ENCODE measurements around the gene GCLC. TPM values are rescaled to one million over a fixed set of nuclear protein-coding genes. Genes with fewer than 3 reads are reported as not detected.

GCLC gene
- total and polyA plus RNA-seq, 3 donors from 2014 or later = 20.1 to 44.4 (median 37.6) TPM

GRCh38 chr6:53530346-53530745 lies 14.6 kb downstream of the GCLC start:
- Histone ChIP-seq H3K4me3 (no peak overlapping the region), H3K36me3 (ENCODE audit: low read depth, missing control alignments) (no peaks in the 10 kb centered on the region), H3K27ac (no peak overlapping the region), H3K27me3 (no peaks in the 10 kb centered on the region), H3K4me1 (peaks cover 12% of the 10 kb centered on the region), H3K9me3 (no peaks in the 10 kb centered on the region)
- DNase-seq = no peak
- TF ChIP-seq, protein P1, sequence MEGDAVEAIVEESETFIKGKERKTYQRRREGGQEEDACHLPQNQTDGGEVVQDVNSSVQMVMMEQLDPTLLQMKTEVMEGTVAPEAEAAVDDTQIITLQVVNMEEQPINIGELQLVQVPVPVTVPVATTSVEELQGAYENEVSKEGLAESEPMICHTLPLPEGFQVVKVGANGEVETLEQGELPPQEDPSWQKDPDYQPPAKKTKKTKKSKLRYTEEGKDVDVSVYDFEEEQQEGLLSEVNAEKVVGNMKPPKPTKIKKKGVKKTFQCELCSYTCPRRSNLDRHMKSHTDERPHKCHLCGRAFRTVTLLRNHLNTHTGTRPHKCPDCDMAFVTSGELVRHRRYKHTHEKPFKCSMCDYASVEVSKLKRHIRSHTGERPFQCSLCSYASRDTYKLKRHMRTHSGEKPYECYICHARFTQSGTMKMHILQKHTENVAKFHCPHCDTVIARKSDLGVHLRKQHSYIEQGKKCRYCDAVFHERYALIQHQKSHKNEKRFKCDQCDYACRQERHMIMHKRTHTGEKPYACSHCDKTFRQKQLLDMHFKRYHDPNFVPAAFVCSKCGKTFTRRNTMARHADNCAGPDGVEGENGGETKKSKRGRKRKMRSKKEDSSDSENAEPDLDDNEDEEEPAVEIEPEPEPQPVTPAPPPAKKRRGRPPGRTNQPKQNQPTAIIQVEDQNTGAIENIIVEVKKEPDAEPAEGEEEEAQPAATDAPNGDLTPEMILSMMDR (IDR thresholded peaks at IDR 0.05) = no peak
- no peak for TF ChIP-seq POLR2A (IDR thresholded peaks at IDR 0.05)
- WGBS, 2 donors = 45 to 70% methylated on average over 5 of the region's 5 CpGs
- intact Hi-C loops (cut with DNase I; ENCODE audit: low total_unique reads) = no loop called here

- H3K27ac ChIP-seq = no peak overlapping the region
These were observed 15.4 kb downstream of the GCLC start for GRCh38 chr6:53529324-53530036.

GRCh38 chr6:53528107-53528506 lies 16.8 kb downstream of the GCLC start:
- Histone ChIP-seq H3K36me3 (ENCODE audit: low read depth, missing control alignments) (no peaks in the 10 kb centered on the region), H3K27ac (no peak overlapping the region), H3K27me3 (no peaks in the 10 kb centered on the region), H3K9me3 (no peaks in the 10 kb centered on the region), H3K4me1 (peaks cover 12% of the 10 kb centered on the region), H3K4me3 (no peak overlapping the region)
- intact Hi-C loops (cut with DNase I; ENCODE audit: low total_unique reads) = no loop called here
- no peak for DNase-seq
- TF ChIP-seq POLR2A (IDR thresholded peaks at IDR 0.05) = no peak
- TF ChIP-seq, protein P1 (IDR thresholded peaks at IDR 0.05) = no peak

More at GRCh38 chr6:53529324-53530036, 15.4 kb downstream of the GCLC start:
- Histone ChIP-seq H3K4me3 (no peak overlapping the region), H3K27me3 (no peaks in the 10 kb centered on the region), H3K4me1 (peaks cover 12% of the 10 kb centered on the region), H3K9me3 (no peaks in the 10 kb centered on the region), H3K36me3 (ENCODE audit: low read depth, missing control alignments) (no peaks in the 10 kb centered on the region)
- no peak for DNase-seq
- 76 to 81% methylated on average over 5 of the region's 5 CpGs for WGBS, 2 donors
- TF ChIP-seq, protein P1 (IDR thresholded peaks at IDR 0.05) = no peak
- TF ChIP-seq POLR2A (IDR thresholded peaks at IDR 0.05) = no peak
- intact Hi-C loops (cut with DNase I; ENCODE audit: low total_unique reads) = no loop called here

GRCh38 chr6:53527249-53527765 lies 17.6 kb downstream of the GCLC start:
- intact Hi-C loops (cut with DNase I; ENCODE audit: low total_unique reads) = no loop called here
- 81 to 91% methylated on average over 4 of the region's 4 CpGs for WGBS, 2 donors
- Histone ChIP-seq H3K27ac (no peak overlapping the region), H3K27me3 (no peaks in the 10 kb centered on the region), H3K36me3 (ENCODE audit: low read depth, missing control alignments) (no peaks in the 10 kb centered on the region), H3K4me3 (no peak overlapping the region), H3K4me1 (peaks cover 12% of the 10 kb centered on the region), H3K9me3 (no peaks in the 10 kb centered on the region)
- no peak for TF ChIP-seq POLR2A (IDR thresholded peaks at IDR 0.05)
- TF ChIP-seq, protein P1 (IDR thresholded peaks at IDR 0.05) = no peak
- no peak for DNase-seq

DNA sequence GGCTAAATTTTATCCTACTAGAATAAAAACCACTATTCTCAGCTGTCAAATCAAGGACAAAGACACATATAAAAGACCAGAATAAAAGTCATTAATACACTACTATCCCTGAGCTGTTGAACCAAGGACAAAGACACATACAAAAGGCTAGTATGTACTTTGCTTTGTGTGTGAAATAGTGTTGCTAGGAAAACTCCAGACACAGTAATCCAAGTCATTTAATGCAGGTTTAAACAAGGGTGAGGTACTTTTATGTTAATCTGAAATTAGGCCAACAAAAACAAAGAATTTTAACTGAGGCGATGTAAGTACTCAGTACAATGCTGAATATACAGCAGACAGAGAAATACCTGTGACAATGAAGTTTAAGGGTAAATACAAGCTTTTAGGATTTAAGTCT lies 18.9 kb downstream of the GCLC start:
- Histone ChIP-seq H3K9me3 (no peaks in the 10 kb centered on the region), H3K4me3 (no peak overlapping the region), H3K36me3 (ENCODE audit: low read depth, missing control alignments) (no peaks in the 10 kb centered on the region), H3K4me1 (peaks cover 9% of the 10 kb centered on the region), H3K27ac (no peak overlapping the region), H3K27me3 (no peaks in the 10 kb centered on the region)
- WGBS, 2 donors = 63 to 66% methylated on average over 1 of the region's 1 CpG
- TF ChIP-seq POLR2A (IDR thresholded peaks at IDR 0.05) = no peak
- TF ChIP-seq, protein P1 (IDR thresholded peaks at IDR 0.05) = no peak
- intact Hi-C loops (cut with DNase I; ENCODE audit: low total_unique reads) = no loop called here
- DNase-seq = no peak

Data from testis (tissue), 3 donors.